Measurements from ENCODE around the gene ZBTB4.
A peak's percentile ranks its signal among the peaks of the same experiment; 100 is the strongest.

Gene ZBTB4, protein sequence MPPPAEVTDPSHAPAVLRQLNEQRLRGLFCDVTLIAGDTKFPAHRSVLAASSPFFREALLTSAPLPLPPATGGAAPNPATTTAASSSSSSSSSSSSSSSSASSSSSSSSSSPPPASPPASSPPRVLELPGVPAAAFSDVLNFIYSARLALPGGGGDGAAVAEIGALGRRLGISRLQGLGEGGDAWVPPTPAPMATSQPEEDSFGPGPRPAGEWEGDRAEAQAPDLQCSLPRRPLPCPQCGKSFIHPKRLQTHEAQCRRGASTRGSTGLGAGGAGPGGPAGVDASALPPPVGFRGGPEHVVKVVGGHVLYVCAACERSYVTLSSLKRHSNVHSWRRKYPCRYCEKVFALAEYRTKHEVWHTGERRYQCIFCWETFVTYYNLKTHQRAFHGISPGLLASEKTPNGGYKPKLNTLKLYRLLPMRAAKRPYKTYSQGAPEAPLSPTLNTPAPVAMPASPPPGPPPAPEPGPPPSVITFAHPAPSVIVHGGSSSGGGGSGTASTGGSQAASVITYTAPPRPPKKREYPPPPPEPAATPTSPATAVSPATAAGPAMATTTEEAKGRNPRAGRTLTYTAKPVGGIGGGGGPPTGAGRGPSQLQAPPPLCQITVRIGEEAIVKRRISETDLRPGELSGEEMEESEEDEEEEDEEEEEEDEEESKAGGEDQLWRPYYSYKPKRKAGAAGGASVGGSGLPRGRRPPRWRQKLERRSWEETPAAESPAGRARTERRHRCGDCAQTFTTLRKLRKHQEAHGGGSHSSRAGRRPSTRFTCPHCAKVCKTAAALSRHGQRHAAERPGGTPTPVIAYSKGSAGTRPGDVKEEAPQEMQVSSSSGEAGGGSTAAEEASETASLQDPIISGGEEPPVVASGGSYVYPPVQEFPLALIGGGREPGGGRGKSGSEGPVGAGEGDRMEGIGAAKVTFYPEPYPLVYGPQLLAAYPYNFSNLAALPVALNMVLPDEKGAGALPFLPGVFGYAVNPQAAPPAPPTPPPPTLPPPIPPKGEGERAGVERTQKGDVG

DNA sequence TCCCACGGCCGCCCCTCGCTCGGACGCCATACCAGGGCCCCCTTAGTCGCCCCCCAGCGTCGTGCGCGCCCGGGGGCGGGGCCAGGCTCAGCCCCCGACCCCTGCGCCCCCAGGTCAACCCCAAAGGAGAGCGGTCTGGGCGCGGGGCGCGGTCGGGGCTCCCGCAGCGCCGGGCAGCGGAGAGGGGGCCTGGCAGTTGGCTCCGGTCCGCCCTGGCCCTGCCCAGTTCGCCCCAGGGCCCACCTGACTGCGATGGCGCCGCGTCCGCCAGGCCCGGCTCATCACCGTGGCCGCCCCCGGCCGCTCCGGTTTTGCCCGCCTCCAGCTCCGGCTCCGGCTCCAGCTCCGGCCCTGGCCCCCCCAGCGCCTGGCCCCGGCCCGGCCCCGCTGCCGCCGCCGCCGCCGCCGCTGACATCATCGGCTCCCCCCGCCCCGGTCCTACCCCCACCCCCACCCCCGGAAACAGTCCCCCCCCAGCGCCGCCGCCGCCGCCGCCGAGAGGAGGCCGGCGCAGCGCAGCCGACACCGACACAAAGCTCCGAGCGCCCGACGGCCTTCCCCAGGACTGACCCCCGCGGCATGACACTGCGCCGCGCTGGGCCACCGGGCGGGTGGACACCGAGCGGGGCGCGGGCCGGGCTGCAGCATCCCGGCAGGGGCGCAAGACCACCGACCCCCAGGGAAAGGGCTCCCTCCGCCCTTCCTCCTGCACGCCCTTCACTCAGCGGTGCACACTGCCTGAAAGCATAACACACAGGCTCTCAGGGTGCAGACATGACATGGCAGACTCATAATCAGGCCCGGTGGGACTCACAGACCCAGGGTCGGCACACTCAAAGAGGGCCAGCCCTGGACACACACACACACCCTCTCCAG, at the start of gene ZBTB4:
ZBTB4 (minus strand) TSS at position 419 of the 876 bp plus-strand sequence. CDS start 12,830 bp downstream, outside the sequence.
- DNase-seq (ENCODE audit: low read depth), result peak; percentile 67

DNA sequence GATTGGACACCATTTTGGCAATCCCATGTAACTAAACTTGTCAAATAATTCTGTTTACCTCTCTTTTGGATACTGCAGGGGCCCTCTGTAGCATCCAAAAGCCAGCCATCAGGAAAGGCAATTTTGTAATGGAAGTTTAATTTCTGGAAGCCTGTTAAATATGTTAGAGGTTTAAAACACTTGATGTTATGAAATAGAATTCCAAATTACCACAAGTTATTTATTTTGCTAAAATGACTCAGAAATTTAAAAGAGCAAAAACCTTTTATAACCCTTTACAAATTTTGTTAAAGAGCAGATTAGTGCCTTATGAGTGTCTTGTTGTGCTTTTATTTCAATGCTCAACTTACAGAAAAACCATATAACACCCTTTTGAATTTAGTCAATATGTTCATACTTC, 49.4 kb upstream of the ZBTB4 start:
- DNase-seq (ENCODE audit: low read depth), result no peak

DNA sequence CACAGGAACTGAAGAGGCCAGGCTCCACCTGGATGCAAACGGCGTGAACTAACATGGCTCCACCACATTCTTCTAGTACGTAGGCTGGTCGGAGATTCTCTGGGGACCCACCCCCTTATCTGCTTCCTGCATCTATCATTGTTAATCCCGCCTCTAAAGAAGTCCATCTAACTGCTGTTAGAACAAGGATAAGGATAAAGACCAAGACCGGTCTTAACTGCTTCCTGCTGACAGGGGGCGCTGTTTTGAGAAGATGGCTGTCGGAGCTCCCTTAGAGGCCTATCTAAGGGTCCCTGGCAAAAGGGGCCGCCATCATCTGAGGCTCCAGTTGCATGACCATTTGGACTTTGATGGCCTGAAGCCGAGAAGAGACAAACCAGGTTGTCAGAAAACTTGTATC, 43.6 kb upstream of the ZBTB4 start:
- DNase-seq (ENCODE audit: low read depth), result peak; percentile 42

DNA sequence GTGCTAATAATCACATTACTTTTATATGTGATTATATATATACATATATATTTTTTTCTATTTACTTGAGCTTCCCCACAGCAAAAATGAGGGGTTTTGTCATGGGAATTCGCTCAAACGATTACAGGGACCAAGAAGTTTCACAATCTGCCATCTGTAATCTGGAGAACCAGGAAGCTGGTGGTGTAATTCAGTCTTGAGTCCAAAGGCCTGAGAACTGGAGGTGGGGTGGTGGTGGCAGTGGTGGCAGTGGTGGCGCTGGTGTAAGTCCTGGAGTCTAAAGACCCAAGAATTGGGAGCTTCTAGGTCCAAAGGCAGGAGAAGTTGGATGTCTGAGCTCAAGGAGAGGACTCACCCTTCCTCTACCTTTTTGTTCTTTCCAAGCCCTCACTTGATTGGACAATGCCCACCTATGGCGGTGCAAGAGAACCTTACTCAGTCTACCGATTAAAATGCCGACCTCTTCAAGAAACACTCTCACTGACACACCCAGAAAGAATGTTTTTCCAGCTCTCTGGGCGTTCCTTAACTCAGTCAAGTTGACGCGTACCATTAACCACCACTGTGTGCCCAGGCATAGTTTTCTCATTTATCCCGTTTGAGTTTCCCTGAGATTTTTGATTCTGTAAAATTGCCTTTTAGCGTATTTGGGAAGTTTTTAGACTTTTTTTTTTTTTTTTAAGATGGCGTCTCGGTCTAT, 36.6 kb upstream of the ZBTB4 start:
- no peak for DNase-seq (ENCODE audit: low read depth)

DNA sequence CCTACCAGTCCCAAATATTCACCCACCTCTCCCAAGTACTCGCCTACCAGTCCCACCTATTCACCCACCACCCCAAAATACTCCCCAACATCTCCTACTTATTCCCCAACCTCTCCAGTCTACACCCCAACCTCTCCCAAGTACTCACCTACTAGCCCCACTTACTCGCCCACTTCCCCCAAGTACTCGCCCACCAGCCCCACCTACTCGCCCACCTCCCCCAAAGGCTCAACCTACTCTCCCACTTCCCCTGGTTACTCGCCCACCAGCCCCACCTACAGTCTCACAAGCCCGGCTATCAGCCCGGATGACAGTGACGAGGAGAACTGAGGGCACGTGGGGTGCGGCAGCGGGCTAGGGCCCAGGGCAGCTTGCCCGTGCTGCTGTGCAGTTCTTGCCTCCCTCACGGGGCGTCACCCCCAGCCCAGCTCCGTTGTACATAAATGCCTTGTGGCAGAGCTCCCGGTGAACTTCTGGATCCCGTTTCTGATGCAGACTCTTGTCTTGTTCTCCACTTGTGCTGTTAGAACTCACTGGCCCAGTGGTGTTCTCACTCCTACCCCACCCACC, 34.5 kb upstream of the ZBTB4 start:
- DNase-seq (ENCODE audit: low read depth), result no peak

DNA sequence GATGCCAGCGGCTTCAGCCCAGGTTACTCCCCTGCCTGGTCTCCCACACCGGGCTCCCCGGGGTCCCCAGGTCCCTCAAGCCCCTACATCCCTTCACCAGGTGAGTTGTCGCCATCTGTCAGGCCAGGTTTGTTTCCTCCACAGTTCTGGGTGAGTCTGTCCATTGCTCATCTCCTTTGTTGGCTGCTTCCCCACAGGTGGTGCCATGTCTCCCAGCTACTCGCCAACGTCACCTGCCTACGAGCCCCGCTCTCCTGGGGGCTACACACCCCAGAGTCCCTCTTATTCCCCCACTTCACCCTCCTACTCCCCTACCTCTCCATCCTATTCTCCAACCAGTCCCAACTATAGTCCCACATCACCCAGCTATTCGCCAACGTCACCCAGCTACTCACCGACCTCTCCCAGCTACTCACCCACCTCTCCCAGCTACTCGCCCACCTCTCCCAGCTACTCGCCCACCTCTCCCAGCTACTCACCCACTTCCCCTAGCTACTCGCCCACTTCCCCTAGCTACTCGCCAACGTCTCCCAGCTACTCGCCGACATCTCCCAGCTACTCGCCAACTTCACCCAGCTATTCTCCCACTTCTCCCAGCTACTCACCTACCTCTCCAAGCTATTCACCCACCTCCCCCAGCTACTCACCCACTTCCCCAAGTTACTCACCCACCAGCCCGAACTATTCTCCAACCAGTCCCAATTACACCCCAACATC, 33.6 kb upstream of the ZBTB4 start:
- no peak for DNase-seq (ENCODE audit: low read depth)

DNA sequence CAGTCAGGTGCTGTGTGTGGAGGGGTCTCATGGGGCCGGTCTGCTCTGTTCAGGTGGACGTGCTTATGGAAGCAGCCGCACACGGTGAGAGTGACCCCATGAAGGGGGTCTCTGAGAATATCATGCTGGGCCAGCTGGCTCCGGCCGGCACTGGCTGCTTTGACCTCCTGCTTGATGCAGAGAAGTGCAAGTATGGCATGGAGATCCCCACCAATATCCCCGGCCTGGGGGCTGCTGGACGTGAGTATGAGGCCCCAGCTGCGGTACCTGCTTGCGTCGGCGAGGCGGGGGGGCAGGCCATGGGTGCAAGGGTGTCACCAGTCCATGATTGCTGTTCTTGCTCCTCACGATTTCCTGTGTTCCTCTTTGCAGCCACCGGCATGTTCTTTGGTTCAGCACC, 32.7 kb upstream of the ZBTB4 start:
- DNase-seq (ENCODE audit: low read depth), result no peak

DNA sequence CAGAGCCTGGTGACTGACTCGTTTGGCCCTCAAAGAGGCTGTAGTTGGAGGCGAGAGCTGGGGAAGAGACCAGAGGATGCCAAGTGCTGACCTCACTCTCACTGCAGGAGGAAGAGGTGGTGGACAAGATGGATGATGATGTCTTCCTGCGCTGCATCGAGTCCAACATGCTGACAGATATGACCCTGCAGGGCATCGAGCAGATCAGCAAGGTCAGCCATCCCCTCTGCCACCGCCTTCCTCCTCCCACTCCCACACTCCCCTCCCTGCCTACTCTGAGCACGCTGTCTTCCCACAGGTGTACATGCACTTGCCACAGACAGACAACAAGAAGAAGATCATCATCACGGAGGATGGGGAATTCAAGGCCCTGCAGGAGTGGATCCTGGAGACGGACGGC, 31.7 kb upstream of the ZBTB4 start:
- no peak for DNase-seq (ENCODE audit: low read depth)

DNA sequence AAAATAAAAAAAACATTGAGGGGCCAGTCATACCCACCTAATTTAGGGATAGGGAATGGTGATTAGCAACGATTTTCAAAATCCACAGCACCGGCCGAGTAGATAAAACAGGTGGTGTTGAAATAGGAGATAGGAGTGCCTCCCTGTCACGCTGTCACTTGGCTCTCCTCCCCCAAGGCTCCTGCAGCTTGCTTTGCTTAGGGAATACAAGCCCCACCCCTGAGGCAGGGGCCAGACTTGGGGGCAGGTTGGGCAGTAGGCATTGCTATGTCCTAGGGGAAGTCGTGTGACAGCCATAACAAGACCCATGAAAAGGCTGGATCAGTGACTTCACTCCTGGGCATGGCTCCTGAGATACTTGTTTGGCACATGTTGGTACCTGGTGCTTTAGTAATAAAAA, 30.5 kb upstream of the ZBTB4 start:
- no peak for DNase-seq (ENCODE audit: low read depth)

DNA sequence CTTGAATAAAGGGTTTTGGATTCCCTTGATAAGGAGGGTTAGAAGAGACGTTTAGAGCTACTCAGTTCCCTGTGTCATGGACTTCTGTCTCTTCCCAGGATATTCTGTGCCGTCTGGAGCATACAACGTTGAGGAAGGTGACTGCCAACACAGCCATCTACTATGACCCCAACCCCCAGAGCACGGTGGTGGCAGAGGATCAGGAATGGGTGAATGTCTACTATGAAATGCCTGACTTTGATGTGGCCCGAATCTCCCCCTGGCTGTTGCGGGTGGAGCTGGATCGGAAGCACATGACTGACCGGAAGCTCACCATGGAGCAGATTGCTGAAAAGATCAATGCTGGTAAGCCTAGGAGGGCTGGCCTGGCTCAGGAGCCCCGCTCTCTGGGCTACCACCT, 29.4 kb upstream of the ZBTB4 start:
- DNase-seq (ENCODE audit: low read depth), result no peak

DNA sequence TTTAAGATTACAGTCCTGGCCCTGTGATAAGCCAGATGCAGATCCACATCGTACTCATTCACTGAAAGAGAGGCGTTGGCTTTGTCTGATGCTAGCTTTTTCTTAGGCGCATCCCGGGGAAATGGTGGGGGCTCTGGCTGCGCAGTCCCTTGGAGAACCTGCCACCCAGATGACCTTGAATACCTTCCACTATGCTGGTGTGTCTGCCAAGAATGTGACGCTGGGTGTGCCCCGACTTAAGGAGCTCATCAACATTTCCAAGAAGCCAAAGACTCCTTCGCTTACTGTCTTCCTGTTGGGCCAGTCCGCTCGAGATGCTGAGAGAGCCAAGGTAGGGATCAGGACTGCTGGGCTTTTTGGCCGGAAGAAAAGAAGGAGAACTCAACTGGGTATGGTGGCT, 28.7 kb upstream of the ZBTB4 start:
- DNase-seq (ENCODE audit: low read depth), result no peak

DNA sequence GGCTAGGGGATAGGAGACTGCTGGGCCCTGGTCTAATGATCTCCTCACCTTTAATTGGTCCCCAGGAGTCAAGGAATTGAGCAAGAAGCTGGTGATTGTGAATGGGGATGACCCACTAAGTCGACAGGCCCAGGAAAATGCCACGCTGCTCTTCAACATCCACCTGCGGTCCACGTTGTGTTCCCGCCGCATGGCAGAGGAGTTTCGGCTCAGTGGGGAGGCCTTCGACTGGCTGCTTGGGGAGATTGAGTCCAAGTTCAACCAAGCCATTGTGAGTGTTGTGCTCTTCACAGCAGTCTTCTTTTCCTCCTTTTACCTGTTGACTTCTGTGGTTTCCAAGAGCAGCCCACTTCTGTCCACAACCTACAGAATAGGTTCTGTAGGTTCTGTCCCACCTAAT, 24.1 kb upstream of the ZBTB4 start:
- DNase-seq (ENCODE audit: low read depth), result no peak

DNA sequence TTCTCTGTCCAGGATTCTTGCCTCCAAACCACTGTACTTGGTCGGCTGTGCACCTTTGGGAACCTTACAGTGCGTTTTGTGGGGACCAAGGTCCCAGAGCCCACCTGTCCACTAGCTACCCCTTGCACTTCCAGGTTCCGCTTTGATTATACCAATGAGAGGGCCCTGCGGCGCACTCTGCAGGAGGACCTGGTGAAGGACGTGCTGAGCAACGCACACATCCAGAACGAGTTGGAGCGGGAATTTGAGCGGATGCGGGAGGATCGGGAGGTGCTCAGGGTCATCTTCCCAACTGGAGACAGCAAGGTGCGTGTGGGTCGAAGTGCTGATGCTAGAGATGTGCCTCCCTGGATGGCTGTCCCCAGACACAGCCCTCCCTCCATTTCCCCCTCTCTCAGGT, 23.6 kb upstream of the ZBTB4 start:
- DNase-seq (ENCODE audit: low read depth), result peak; percentile 44

DNA sequence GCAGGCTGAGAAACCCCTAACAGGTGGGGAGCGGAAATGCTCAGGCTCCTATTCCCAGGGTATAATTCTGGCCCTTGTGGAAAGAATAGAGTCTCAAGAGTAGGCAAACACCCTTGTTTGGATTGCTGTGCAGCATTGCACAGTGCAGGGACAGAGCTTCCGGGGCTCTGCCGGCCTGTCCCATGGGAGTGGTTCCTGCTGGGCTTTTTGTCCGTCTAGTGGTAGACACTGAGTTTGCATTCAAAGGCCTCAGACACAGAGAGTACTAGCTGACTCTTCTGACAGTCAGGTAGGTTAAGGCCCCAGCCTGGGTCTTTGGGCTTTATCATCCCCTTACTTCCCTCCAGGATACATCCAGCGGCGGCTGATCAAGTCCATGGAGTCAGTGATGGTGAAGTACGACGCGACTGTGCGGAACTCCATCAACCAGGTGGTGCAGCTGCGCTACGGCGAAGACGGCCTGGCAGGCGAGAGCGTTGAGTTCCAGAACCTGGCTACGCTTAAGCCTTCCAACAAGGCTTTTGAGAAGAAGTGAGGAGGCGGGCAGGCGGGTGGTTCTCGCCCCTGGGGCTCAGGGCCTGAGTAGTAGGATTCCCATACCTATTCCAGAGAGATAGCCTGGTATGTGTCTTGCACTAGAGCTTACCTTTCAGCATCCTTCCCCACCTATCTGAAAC, 22.9 kb upstream of the ZBTB4 start:
- DNase-seq (ENCODE audit: low read depth), result no peak

DNA sequence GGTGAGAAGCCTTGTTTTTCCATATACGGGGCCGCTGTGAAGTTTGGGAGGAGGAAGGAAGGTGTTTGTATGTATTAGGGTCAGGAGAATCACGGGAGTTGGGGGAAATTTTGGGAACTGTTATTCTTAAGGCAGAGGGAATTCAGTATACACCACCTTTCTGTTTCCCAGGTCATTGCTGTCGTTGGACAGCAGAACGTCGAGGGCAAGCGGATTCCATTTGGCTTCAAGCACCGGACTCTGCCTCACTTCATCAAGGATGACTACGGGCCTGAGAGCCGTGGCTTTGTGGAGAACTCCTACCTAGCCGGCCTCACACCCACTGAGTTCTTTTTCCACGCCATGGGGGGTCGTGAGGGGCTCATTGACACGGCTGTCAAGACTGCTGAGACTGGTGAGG, 22.3 kb upstream of the ZBTB4 start:
- DNase-seq (ENCODE audit: low read depth), result no peak

DNA sequence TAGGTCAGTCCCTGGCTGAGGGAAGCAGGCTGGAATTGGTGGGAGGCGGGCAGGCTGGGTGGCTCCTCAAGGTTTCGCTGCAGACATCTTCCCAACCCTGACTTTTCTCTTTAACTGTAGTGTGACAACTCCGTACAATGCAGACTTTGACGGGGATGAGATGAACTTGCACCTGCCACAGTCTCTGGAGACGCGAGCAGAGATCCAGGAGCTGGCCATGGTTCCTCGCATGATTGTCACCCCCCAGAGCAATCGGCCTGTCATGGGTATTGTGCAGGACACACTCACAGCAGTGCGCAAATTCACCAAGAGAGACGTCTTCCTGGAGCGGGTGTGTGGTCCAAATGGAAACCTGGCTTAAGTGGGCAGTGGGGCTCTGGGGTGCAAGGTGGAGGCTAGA, 19.7 kb upstream of the ZBTB4 start:
- no peak for DNase-seq (ENCODE audit: low read depth)

DNA sequence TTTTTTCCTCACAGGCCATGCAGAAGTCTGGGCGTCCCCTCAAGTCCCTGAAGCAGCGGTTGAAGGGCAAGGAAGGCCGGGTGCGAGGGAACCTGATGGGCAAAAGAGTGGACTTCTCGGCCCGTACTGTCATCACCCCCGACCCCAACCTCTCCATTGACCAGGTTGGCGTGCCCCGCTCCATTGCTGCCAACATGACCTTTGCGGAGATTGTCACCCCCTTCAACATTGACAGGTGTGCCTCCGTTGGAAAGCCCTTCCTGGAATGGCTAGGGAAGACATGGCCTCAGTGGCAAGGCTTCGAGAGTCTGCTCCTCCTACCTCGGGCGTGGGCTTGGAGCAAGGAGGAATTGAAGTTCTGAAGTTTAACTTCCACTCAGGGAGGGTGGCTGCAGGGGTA, 18.2 kb upstream of the ZBTB4 start:
- no peak for DNase-seq (ENCODE audit: low read depth)

DNA sequence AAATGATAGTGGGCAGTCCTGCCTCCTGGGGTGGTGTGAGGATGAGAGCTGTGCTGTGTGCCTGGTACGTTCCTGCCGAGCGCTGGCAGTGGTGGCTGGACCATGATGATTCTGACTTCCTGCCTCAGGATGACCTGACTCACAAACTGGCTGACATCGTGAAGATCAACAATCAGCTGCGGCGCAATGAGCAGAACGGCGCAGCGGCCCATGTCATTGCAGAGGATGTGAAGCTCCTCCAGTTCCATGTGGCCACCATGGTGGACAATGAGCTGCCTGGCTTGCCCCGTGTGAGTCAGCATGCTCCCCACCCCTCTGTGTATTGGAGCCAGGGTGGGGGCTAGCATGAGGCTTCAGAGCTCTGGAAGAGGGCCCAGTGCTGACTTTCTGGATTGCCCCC, 17.8 kb upstream of the ZBTB4 start:
- DNase-seq (ENCODE audit: low read depth), result no peak

DNA sequence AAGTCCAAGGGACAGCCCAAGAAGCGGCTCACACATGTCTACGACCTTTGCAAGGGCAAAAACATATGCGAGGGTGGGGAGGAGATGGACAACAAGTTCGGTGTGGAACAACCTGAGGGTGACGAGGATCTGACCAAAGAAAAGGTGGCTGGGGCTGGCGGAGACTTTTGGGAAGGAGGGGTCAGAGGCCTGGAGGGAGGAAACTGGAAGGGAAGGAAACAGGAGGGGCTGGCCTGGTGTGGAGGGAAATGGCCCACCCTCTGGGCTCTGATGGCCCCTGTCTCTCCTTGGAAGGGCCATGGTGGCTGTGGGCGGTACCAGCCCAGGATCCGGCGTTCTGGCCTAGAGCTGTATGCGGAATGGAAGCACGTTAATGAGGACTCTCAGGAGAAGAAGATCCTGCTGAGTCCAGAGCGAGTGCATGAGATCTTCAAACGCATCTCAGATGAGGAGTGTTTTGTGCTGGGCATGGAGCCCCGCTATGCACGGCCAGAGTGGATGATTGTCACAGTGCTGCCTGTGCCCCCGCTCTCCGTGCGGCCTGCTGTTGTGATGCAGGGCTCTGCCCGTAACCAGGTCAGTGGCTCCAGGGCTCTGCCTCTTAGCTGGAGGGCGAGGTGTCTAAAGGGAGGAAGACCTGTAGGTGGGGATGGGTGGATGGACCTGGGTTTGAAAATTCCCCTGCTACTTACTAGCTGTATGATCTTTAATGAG, 17.2 kb upstream of the ZBTB4 start:
- DNase-seq (ENCODE audit: low read depth), result no peak
